HG03060 (cell line): ENCODE measurements around the gene ANTXRL.
"Not testable (repeated sequence)": the region's sequence is repeated elsewhere in the genome, so short reads cannot be mapped to it uniquely, and the experiment has no call there.

Experiments
- ATAC-seq: cut with Tn5 transposase; IDR thresholded peaks from one replicate; pipeline ENCODE4 v1.9.1; 2021; ENCODE audit warnings: low read depth, moderate number of reproducible peaks; ENCODE audit not compliant: unreplicated experiment

The ANTXRL gene

DNA sequence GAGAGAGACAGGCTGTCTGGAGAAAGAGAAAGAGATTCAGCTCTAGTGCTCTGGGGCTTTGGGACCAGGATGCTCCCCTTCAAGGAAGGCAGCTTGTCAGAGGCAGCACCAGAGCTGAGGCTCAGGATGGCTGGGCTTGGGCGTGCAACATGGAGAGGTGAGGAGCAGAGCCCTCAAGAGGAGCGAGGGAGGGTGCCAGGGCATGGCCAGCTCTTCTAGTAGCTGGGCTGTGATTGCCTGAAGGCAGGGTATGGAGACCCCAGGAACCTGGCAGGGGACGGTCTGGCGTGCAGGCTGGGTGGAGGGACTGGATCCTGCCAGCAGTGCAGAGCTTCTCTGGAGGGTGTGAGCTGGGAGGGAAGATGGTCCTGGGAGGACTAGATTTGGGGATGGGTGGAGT, 40.2 kb downstream of the ANTXRL start:
- no peak for ATAC-seq

DNA sequence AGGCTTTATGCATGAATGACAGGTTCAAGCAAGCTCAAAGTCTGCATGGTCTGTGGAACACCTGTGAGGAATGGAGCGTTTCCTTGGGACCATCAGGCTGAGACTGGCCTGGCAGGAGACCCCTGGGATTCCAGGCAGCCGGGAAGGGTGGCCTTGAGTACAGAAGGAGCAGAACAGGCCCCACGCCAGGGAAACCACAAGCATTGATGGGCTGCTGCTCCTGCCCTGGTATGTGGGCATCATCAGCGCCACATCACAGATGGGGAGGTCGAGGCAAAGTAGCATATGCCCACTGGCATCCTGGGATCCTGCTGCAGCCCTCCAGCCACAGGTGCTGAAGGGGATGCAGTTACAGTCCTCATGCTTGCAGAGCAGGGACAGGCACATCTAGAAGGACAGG, 40.9 kb downstream of the ANTXRL start:
- no peak for ATAC-seq

DNA sequence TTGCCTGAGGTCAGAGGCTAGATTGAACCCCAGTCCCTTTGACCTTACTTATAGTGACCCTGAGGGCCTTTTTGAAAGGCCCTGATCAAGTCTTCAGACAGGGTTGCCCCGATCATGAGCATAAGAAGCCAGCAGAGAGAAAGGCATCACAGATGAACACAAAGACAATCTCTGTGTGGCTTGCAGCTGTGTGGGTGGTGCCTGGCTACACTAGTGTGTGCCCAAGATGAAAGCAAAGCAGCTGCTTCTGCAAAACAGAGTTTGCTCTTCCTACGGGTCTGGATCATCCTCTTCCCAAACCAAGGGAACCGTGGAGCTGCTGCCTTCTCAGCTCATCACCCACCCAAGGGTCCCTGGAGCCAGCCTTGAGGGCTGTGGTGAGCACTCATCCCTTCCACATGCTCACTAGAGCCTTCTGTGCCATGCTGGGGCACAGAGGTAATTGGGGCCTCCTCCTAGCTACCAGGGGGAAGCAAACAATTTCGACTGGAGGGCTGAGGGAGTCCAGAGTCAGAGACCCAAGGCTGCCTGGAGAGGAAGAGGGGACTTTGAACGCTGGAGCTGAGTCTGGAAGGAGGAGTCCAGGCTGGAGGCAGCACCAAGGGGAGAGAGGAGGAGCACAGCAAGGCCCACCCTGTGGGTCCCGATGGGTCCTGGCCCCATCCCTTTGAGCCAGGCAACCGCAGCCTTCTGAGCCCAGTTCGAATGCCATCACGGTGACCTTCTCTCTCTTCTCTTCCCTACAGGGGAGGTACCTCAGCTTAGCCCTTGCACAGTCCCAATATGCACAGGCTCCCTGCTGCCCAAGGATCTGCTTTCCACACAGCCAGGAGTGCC, 42.3 kb downstream of the ANTXRL start:
- no peak for ATAC-seq

DNA sequence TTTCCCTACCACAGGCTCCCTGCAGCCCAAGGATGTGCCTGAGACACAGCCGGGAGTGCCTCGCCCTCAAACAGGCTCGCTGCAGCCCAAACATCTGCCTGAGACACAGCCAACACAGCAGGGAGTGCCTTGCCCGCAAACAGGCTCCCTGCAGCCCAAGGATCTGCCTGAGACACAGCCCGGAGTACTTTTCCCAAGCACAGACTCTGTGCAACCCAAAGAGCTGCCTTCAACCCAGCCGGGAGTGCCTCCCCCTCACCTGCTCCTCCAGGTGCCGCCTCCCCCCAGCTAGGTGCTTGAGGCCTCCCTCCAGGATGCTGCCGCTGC, 42.9 kb downstream of the ANTXRL start:
- no peak for ATAC-seq

DNA sequence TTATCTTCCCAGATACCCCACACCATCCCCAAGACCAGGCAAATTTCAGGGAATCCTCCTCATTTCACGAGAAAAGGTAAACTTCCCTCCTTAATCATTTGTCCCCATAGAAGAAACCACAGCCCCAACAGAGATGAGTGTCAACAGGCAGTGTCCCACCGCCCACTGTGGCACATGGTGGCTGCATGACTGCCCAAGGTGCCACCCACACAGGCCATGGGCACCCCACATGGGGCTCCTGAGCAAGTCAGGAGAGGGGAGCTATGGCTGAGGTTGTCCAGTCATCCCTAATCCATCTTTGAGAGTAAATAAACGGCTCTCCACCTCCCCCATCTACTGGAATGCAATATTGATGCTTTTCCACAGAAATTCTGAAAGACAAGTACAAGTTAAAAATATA, 44.1 kb downstream of the ANTXRL start:
- ATAC-seq, result no peak

DNA sequence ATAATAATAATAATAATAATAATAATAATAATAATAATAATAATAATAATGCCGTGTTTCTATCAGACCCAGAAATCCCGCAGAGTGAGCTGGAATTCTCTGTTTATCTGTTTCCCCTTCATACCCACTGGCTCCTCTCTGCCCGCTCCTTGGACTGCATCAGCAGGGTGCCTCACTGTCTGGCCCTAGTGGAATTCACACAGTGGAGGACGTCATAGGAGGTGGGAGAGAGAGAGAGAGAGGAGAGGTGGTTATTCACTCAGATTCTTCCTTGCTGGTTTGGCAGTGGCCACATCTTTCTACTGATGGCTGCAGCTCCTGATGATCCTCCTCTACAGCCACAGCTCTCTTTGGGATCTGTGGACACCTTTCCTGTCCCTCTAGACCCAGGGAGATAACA, 78.7 kb downstream of the ANTXRL start:
- not testable (repeated sequence) for ATAC-seq

DNA sequence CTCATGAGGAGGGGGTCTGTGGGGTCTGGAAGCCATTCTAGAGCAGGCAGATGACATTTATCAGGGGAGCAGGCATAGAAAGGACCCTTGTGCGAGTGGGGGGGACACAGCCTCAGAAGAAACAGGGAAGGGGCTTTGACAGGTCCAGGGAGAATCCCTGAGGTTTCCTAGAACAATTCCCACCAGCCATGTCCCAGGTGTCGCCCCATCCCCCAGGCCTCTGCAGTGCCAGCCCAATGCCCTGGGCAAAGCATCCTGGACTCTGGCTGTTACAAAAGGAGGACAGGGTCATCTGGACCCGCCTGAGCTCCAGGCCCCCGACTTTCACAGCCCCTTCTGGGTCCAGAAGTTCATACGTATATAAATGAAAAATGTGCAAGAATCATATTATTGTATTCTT, 80.4 kb downstream of the ANTXRL start:
- ATAC-seq, result not testable (repeated sequence)

DNA sequence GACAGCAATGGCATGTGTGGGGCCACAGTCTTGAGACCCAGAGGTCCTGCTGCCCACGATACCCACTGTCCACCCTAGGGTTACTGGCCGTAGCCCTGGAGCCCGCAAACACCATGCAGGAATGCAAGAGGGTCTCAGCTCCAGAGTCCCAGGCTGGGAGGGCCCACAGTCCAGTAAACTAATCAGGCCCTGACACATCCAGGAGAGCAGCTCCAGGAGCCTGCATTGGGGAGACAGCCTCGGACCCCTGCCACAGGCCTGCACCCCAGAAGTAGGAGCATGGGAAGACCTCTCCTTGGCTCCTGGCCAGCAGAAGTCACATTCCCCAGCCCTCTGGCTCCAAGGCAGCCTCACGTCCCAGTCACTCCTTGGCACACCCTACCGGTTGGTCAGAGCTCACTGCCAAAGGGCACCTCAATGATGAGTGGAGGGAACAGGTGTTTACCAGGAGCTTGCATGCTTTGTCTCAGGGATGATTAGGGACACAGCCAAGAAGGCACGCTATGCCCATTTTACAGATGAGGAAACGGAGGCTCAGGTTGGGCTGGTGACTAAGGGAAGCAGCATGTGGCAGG, 81.0 kb downstream of the ANTXRL start:
- not testable (repeated sequence) for ATAC-seq

DNA sequence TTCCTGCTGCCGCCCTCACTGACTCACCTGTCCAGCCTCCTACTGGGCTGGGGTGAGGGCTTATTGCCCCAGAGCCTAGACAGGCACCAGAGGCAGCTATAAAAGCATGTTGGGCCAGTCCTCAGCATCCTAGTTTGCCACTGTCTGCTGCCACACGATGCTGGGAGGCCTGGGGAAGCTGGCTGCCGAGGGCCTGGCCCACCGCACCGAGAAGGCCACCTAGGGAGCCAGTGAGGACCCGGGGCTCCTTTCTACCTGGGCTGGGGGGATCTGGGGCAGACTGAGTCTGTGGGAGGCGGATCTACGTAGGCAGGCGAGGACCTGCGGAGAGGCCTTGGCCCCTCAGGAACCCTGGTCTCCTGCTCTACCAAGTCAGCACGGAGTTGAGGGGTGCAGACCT, 82.2 kb downstream of the ANTXRL start:
- ATAC-seq, result not testable (repeated sequence)

DNA sequence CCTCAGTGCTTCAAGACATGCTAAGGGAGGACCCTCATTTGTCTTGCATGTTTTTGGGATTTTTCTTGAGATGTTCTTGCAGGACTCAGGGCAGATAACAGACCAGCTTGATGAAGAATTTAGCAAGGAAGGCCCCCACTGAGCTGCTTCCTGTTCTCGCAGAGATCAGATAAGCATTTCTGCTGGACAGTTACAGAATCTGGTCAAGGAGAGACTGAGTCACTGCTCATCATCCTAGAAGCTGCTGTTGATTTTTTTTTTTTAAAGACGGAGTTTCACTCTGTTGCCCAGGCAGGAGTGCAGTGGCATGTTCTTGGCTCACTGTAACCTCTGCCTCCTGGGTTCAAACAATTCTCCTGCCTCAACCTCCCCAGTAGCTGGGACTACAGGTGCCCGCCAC, 87.6 kb downstream of the ANTXRL start:
- not testable (repeated sequence) for ATAC-seq

DNA sequence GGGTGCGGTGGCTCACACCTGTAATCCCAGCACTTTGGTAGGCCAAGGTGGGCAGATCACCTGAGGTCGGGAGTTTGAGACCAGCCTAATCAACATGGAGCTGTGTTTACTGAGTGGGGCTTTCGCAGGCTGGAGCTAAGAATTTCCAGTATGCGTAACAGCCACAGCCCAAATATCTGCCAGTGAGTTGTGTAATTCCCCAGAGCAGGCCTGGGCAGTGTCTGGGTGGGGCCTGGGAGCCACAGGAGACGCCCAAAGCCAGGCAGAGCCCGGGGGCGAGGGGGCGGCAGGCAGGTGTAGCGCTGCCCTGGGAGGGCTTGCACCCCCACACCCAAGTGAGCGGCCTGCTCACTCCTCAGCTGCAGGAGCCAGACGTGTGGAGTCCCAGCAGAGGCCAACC, 88.6 kb downstream of the ANTXRL start, which contains the start of gene ANXA8L1:
Gene ANXA8L1, plus strand, starts transcription at position 371 of the 400 bp plus-strand sequence. CDS start 76 bp downstream, outside the sequence.
- not testable (repeated sequence) for ATAC-seq

DNA sequence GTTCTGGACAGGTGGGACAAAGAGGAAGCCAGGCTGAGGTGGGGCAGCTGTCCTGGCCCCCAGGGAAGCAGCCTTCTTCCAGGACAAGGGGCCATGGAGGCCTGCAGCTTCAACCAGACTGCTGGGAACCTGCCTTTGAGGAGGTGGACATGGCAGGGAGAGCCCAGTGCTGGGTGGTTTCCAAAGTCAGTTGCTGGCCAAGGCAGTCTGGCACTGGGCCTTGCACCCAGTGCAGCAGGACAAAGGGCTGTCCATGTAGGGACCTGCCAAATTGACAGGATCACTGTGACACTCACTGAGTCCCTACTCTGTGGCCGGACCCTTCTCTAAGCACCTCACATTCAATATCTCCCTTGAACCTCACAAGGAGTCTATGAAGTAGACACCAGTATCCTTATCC, 90.2 kb downstream of the ANTXRL start:
- not testable (repeated sequence) for ATAC-seq

DNA sequence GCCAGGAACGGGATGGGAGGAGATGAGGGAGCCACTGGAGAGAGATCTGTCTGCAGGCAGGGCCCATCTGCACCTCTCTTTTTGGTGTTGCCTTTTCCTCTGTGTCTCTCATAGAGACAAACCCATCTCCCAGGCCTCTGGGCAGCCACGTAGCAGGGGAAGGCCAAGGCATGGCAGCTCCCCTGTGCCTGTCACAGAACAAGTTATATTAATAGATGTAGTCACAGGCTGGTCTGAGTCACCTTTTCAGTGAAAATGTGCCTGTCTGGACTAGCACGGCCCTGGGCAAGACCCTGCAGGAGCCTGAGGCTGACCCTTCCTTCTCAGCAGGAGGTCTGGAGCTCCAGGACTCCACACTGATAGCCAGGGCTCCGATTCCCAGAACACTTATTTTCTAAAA, 90.9 kb downstream of the ANTXRL start:
- not testable (repeated sequence) for ATAC-seq

DNA sequence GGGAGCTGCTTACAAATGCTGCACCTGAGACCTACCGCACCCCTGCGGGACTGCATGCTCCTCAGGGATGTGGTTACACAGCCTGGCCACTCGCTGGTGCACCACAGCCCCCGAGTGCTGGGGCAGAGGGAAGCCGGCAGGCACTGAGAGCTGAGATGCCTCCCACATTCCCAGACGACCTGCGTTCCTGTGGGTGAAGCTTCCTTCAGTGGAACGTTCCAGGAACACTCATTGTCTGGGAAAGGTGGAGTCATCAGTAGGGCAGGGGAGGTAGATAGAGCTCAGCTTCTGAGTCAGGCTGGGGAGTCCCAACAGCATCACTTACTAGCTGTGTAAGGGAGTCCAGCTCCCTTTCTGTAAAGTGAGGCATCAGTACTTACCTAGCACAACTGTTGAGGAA, 91.3 kb downstream of the ANTXRL start:
- ATAC-seq, result not testable (repeated sequence)

DNA sequence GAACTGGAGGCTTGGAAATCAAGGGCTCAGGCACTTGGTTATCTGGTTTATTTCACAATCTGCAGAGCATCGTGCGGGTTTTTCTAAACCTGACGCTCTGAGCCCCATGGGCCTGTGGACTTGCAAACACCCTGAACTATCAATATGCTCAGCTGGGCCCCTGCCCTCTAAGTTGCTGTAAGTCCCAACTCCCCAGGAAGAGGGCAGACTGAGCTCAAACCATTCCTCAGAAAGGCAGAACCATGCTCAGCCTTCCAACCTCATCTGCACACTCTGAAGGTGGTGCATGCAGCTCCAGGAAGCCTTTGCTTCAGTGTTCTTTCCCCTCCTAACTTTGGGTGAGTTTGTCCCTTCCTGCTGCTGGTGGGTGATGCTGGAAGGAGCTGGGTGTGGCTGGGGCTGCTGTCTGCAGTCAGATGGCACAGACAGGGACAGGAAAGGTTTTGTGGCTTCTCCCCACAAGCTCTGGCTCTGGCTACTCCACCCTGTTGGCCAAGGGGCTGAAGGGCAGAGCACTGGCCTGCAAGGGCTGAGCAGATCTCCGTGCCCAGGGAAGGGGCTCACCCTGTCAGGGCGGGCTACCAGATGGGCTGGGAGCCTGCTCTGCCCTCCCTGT, 92.5 kb downstream of the ANTXRL start:
- not testable (repeated sequence) for ATAC-seq
